PC-3 (cell line): ENCODE results near the gene ACTL10. TPM values are rescaled to one million over a fixed set of nuclear protein-coding genes. Genes with fewer than 3 reads are reported as not detected.

Experiments used
- ATAC-seq: fragments of 200-7000 bp; cut with Tn5 transposase; 2 replicates; pipeline ENCODE4 v1.9.1; 2020; ENCODE audit warnings: mild to moderate bottlenecking, moderate library complexity
- BruUV-seq: library from RNA; stranded (reverse); fragments of 400-500 nt; replicated peaks from 2 replicates; lab custom pipeline; 2021; lab: Mats Ljungman, UMichigan
- CTCF ChIA-PET: fragments of 300-600 bp; sonication (Branson Sonifier 250); formaldehyde crosslinking; loops from one replicate; lab custom pipeline; 2022; ENCODE audit warnings: antibody characterized with exemption; lab: Charles Lee
- POLR2A ChIA-PET: fragments of 300-600 bp; sonication (Branson Sonifier 250); formaldehyde crosslinking; loops from one replicate; lab custom pipeline; 2022; ENCODE audit warnings: antibody characterized with exemption; ENCODE audit not compliant: unreplicated experiment; lab: Charles Lee
- DNase-seq: peaks from one replicate; pipeline ENCODE4 v3.0.0-alpha.2; 2015
- H2AFZ ChIP-seq: fragments of 300-600 bp; sonication (generic); 2 replicates; pipeline ENCODE4 v1.6.0; 2016; ENCODE audit warnings: antibody characterized with exemption, low read length
- H3F3A ChIP-seq: fragments of 300-600 bp; sonication (generic); one replicate; pipeline ENCODE4 v1.6.0; 2017; ENCODE audit warnings: antibody characterized with exemption, low read length, control low read depth, mild to moderate bottlenecking; ENCODE audit not compliant: unreplicated experiment
- H3K27ac ChIP-seq: fragments of 300-600 bp; sonication (generic); 2 replicates; pipeline ENCODE4 v1.5.1; 2016; ENCODE audit warnings: mild to moderate bottlenecking, low read length
- H3K27me3 ChIP-seq: fragments of 300-600 bp; sonication (generic); 2 replicates; pipeline ENCODE4 v1.6.1; 2016; ENCODE audit warnings: low read length, mixed read lengths
- H3K36me3 ChIP-seq: fragments of 300-600 bp; sonication (generic); 2 replicates; pipeline ENCODE4 v1.6.1; 2016; ENCODE audit warnings: low read depth, mixed run types, low read length, mixed read lengths
- H3K4me1 ChIP-seq: fragments of 300-600 bp; sonication (generic); 2 replicates; pipeline ENCODE4 v1.5.1; 2016; ENCODE audit warnings: low read length; ENCODE audit not compliant: insufficient read depth
- H3K4me2 ChIP-seq: fragments of 300-600 bp; sonication (generic); 2 replicates; pipeline ENCODE4 v1.6.0; 2016; ENCODE audit warnings: low read length
- H3K4me3 ChIP-seq: fragments of 300-600 bp; sonication (generic); 2 replicates; pipeline ENCODE4 v1.5.1; 2016; ENCODE audit warnings: mild to moderate bottlenecking, low read length, mixed read lengths
- H3K79me2 ChIP-seq: fragments of 300-600 bp; sonication (generic); 2 replicates; pipeline ENCODE4 v1.6.1; 2017; ENCODE audit warnings: low read length, mixed read lengths
- H3K9ac ChIP-seq: fragments of 300-600 bp; sonication (generic); 2 replicates; pipeline ENCODE4 v1.6.0; 2016; ENCODE audit warnings: mild to moderate bottlenecking, low read length
- H3K9me2 ChIP-seq: fragments of 300-600 bp; sonication (generic); replicated peaks from 2 replicates; pipeline ENCODE4 v1.6.1; 2016; ENCODE audit warnings: mixed run types, low read length, mixed read lengths
- H3K9me3 ChIP-seq: fragments of 300-600 bp; sonication (generic); 2 replicates; pipeline ENCODE4 v1.6.1; 2016; ENCODE audit warnings: low read length, mixed read lengths
- H4K20me1 ChIP-seq: fragments of 300-600 bp; sonication (generic); 2 replicates; pipeline ENCODE4 v1.6.1; 2016; ENCODE audit warnings: low read length, mixed read lengths
- CTCF ChIP-seq: fragments of 300-600 bp; sonication (generic); conservative IDR thresholded peaks from 2 replicates; pipeline ENCODE4 v1.5.1; 2017; ENCODE audit warnings: antibody characterized with exemption, low read depth, mild to moderate bottlenecking, low read length
- EZH2 ChIP-seq: fragments of 300-600 bp; sonication (generic); IDR thresholded peaks from one replicate; pipeline ENCODE4 v1.6.1; 2017; ENCODE audit warnings: antibody characterized with exemption, mild to moderate bottlenecking, low read length; ENCODE audit not compliant: unreplicated experiment
- EZH2phosphoT487 ChIP-seq: fragments of 300-600 bp; sonication (generic); IDR thresholded peaks from 2 replicates; pipeline ENCODE4 v1.6.1; 2018; ENCODE audit warnings: mild to moderate bottlenecking, antibody characterized with exemption, low read length, borderline replicate concordance
- intact Hi-C: fragments of 100-400 bp; cut with micrococcal nuclease; formaldehyde crosslinking; loops from 2 replicates; pipeline ENCODE4 v1.9.0; 2023
- total RNA-seq: library from RNA; depleted of rRNA; stranded (reverse); fragments of >200 nt; gene quantifications from 2 replicates; pipeline ENCODE4 v1.2.3, GENCODE V29; 2014

The ACTL10 gene
- total RNA-seq, 1 experiment from 2014 or later = 1.6 TPM

DNA sequence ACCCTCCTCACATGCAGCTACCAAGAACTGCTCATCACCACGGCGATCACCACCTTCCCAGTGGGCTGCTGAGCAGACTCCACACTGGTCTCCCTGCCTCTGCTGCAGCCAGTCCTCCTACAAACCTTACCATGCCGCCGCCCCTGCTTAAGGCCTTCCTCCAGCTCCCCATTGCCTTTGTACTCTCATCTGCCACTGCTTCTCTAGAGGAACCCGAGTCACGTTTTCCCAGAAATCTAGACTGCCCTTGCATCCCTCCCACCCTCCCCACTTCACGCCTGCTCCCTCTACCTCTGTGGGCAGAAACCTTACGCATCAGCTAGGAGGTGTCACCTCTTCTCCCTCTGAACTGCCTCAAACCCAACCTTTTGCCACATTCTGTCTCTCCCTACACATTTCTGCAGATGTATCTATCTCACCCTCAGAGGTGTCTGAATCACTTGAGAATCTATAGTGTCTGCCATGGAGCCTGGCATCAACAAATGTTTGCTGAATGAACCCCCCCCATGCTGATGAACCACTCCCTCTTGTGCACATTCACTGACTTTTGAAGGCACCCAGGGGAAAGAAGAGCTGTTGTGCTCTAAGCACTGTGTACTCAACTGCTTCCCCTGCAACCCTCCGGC is 15.1 kb downstream of the ACTL10 start:
- Histone ChIP-seq H3K9me2 (no peaks in the 10 kb centered on the region), H4K20me1 (peaks cover 27% of the 10 kb centered on the region), H3K79me2 (peaks cover 43% of the 10 kb centered on the region), H3K27me3 (no peaks in the 10 kb centered on the region), H3K9me3 (no peaks in the 10 kb centered on the region), H2AFZ (no peak overlapping the region), H3K27ac (no peak overlapping the region), H3K4me2 (no peak overlapping the region), H3K36me3 (peaks cover 4% of the 10 kb centered on the region; the same call in 1 of the 2 replicates), H3F3A (no peaks in the 10 kb centered on the region), H3K4me1 (peaks cover 18% of the 10 kb centered on the region), H3K4me3 (no peak overlapping the region), H3K9ac (no peak overlapping the region)
- ChIA-PET POLR2A (no interaction called here), CTCF (no interaction called here)
- intact Hi-C loops = loop anchor here (10.0 kb wide), 1 partner anchor 103 kb away; no protein-coding TSS in a partner anchor
- ATAC-seq (no peak), DNase-seq (no peak)
- no TSS peak for BruUV-seq
- no peak for TF ChIP-seq EZH2

DNA sequence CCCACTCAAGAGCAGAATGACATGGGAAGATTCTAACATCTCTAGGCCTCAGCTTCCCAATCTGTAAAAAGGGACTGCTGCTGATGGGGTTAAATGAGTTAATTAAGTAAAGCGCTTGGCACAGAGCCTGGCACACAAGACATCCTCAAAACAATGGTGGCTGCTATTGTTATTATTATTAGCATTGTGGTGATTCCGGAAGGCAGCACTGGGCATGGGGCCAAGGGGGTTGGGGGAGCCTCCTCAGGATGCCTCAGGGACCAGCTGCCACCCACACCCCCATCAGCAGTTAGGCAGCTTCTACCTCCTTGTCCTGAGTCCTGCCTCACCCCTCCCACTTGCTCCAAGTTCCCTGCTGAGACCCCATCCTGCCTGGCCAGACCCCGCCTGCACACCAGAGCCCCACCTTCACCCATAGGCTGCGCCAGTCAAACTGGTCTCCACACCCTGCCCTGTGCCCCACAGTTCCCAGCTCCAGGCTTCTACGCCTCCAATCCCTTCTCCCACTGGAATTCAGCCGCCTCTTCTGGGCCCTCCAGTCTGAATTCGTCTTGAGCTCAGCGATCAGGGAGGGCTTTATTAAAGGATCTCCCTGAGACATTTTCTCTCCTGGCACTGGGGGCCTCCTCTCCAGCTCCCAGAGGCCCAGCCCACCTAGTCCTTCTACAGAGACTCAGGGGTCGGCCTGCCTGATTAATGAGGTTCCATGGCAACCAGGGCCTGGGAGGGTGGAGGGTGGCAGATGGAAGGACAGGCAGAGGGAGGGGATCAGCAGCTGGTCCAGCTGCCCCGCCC is 18.0 kb downstream of the ACTL10 start:
- TF ChIP-seq EZH2 (no peak), CTCF (no peak), EZH2phosphoT487 (no peak)
- H3K9me3 ChIP-seq = no peaks in the 10 kb centered on the region
- CTCF ChIA-PET = no interaction called here
- H4K20me1 ChIP-seq = peaks cover 27% of the 10 kb centered on the region
- no peak for DNase-seq
- POLR2A ChIA-PET = interaction anchor here (0.6 kb wide), 1 partner anchor 109 kb away, joined by 3 read pairs; no protein-coding TSS in a partner anchor
- no peaks in the 10 kb centered on the region for H3K9me2 ChIP-seq
- H3K36me3 ChIP-seq = no peaks in the 10 kb centered on the region; the same call in 1 of the 2 replicates
- intact Hi-C loops = loop anchor here (10.0 kb wide), 1 partner anchor 100 kb away; no protein-coding TSS in a partner anchor
- ATAC-seq = no peak
- no peaks in the 10 kb centered on the region for H3K27me3 ChIP-seq
- peak overlapping the region; percentile 80 for H3K9ac ChIP-seq
- H3K27ac ChIP-seq = no peak overlapping the region
- no TSS peak for BruUV-seq
- peaks cover 18% of the 10 kb centered on the region for H3K4me1 ChIP-seq
- peak overlapping the region; percentile 62; the same call in 1 of the 2 replicates for H2AFZ ChIP-seq
- no peaks in the 10 kb centered on the region for H3F3A ChIP-seq
- H3K4me3 ChIP-seq = peak overlapping the region; percentile 82
- H3K4me2 ChIP-seq = peak overlapping the region; percentile 95
- H3K79me2 ChIP-seq = peaks cover 43% of the 10 kb centered on the region

- no peak for TF ChIP-seq EZH2phosphoT487
- DNase-seq (peak; percentile 40), ATAC-seq (peak; percentile 48)
- Histone ChIP-seq H3K27me3 (no peaks in the 10 kb centered on the region), H3K4me2 (peak overlapping the region; percentile 95), H3K9me2 (no peaks in the 10 kb centered on the region), H2AFZ (peak overlapping the region; percentile 62), H3K9me3 (no peaks in the 10 kb centered on the region), H3F3A (no peaks in the 10 kb centered on the region), H3K9ac (peak overlapping the region; percentile 80), H4K20me1 (peaks cover 27% of the 10 kb centered on the region), H3K4me3 (peak overlapping the region; percentile 82), H3K79me2 (peaks cover 43% of the 10 kb centered on the region), H3K36me3 (no peaks in the 10 kb centered on the region; the same call in 1 of the 2 replicates), H3K27ac (no peak overlapping the region), H3K4me1 (peaks cover 18% of the 10 kb centered on the region)
- ChIA-PET CTCF (no interaction called here), POLR2A (no interaction called here)
- intact Hi-C loops = loop anchor here (10.0 kb wide), 1 partner anchor 99 kb away; no protein-coding TSS in a partner anchor
- TSS peak; percentile 66 for BruUV-seq
These were observed 18.8 kb downstream of the ACTL10 start for GRCh38 chr20:33685328-33686099.
